Measurements from ENCODE around the gene PIGP. TPM values are rescaled to one million over a fixed set of nuclear protein-coding genes. Genes with fewer than 3 reads are reported as not detected.

PIGP gene
- total RNA-seq, 1 experiment from 2014 or later = 13.2 TPM

GRCh38 chr21:37079211-37079824 lies 6.4 kb upstream of the PIGP start:
- no peaks in the 10 kb centered on the region for H3K36me3 Mint-ChIP-seq (ENCODE audit: insufficient read depth in 1 of 3, low read depth in 3 of 3)
- H3K4me3 Mint-ChIP-seq = no peak overlapping the region
- no peaks in the 10 kb centered on the region for H4K20me1 ChIP-seq (ENCODE audit: control insufficient read depth, insufficient read depth, insufficient read length)

More at GRCh38 chr21:37079211-37079824, 6.4 kb upstream of the PIGP start:
- Histone ChIP-seq H3K56ac (ENCODE audit: insufficient read length, low read depth, low read length) (no peak overlapping the region), H3K23me2 (ENCODE audit: insufficient read length, low read depth, low read length, poor library complexity, severe bottlenecking) (peaks cover under 1% of the 10 kb centered on the region), H3K23ac (ENCODE audit: insufficient read length, low read depth, low read length) (no peak overlapping the region), H2BK5ac (ENCODE audit: insufficient read length, low read length) (no peak overlapping the region), H4K5ac (ENCODE audit: insufficient read length, low read depth, low read length) (no peak overlapping the region), H3K4me2 (ENCODE audit: insufficient read depth, insufficient read length, low read length) (no peak overlapping the region), H3T11ph (ENCODE audit: low read length) (no peak overlapping the region), H3K79me1 (ENCODE audit: insufficient read depth, low read depth, low read length, poor library complexity, severe bottlenecking) (peaks cover 2% of the 10 kb centered on the region), H2BK12ac (ENCODE audit: insufficient read length, low read depth, low read length) (no peak overlapping the region), H2AFZ (ENCODE audit: low read length) (no peak overlapping the region), H3K4me1 (ENCODE audit: insufficient read depth, low read length) (no peaks in the 10 kb centered on the region), H3K79me2 (ENCODE audit: insufficient read depth, low read length) (peaks cover 3% of the 10 kb centered on the region; the same call in 1 of the 2 replicates), H3K4ac (ENCODE audit: low read depth, low read length) (no peak overlapping the region), H3K9ac (ENCODE audit: extremely low read depth, insufficient read length, low read length) (no peak overlapping the region), H3K18ac (ENCODE audit: insufficient read length, low read depth, low read length) (no peak overlapping the region), H3K27ac (ENCODE audit: insufficient read length, low read depth, low read length) (no peak overlapping the region), H2BK20ac (ENCODE audit: low read depth, low read length, poor library complexity, severe bottlenecking) (no peak overlapping the region), H4K91ac (ENCODE audit: insufficient read length, low read depth, low read length) (no peak overlapping the region), H2AK5ac (ENCODE audit: insufficient read length, low read length) (no peak overlapping the region), H3K9me3 (ENCODE audit: control insufficient read depth, low read depth, low read length) (no peaks in the 10 kb centered on the region), H2BK15ac (ENCODE audit: low read depth, low read length) (no peak overlapping the region), H2BK120ac (ENCODE audit: low read depth, low read length, poor library complexity, severe bottlenecking) (no peak overlapping the region), H3K14ac (ENCODE audit: insufficient read depth, low read length) (no peak overlapping the region), H3K27me3 (ENCODE audit: insufficient read depth, low read length) (peaks cover 4% of the 10 kb centered on the region; the same call in 1 of the 2 replicates), H4K8ac (replicated peaks; ENCODE audit: insufficient read length, low read depth, low read length) (no peak overlapping the region)
- Mint-ChIP-seq H3K27me3 (ENCODE audit: low read depth) (peaks cover 15% of the 10 kb centered on the region), H3K4me1 (peaks cover 4 to 9% of the 10 kb centered on the region in 2 experiments), H3K9me3 (no peaks in the 10 kb centered on the region), H3K27ac (peak overlapping the region in 1 of 3 experiments; percentile 17; a peak in 1 of 7 replicates)
- no CpG with 5 or more reads among the region's 6 CpGs for WGBS (ENCODE audit: extremely low coverage, insufficient read length, low lambda C conversion rate)
- no peak for DNase-seq
- peak; percentile 51 for TF ChIP-seq CTCF (conservative IDR thresholded peaks at IDR 0.05)

Data from H9 (cell line).